HG03439 (cell line): ENCODE measurements around the gene DIP2A.

ENCODE experiments used
- ATAC-seq: cut with Tn5 transposase; IDR thresholded peaks from one replicate; pipeline ENCODE4 v1.9.1; 2021; ENCODE audit warnings: mild to moderate bottlenecking, moderate library complexity; ENCODE audit not compliant: unreplicated experiment

The DIP2A gene

DNA sequence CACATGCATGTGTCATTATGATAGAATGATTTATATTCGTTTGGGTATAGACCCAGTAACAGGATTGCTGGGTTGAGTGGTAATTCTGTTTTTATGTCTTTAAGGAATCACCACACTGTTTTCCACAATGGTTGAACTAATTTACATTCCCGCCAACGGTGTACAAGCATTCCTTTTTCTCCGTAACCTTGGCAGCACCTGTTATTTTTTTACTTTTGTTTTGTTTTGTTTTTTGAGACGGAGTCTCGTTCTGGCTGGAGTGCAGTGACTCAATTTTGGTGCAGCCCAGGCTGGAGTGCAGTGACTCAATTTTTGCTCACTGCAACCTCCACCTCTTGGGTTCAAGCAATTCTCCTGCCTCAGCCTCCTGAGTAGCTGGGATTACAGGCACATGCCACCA, 154.7 kb downstream of the DIP2A start:
- no peak for ATAC-seq

DNA sequence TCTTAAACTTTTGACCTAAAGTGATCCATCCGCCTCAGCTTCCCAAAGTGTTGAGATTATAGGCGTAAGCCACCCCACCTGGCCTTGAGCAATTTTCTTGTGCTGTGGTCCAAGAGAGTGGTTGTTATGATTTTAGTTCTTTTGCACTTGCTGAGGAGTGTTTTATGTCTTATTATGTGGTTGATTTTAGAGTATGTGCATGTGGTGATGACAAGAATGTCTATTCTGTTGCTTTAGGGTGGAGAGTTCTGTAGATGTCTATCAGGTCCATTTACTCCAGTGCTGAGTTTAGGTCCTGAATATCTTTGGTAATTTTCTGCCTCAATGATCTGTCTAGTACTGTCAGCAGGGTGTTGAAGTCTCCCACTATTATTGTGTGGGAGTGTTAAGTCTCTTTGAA, 157.4 kb downstream of the DIP2A start:
- no peak for ATAC-seq

DNA sequence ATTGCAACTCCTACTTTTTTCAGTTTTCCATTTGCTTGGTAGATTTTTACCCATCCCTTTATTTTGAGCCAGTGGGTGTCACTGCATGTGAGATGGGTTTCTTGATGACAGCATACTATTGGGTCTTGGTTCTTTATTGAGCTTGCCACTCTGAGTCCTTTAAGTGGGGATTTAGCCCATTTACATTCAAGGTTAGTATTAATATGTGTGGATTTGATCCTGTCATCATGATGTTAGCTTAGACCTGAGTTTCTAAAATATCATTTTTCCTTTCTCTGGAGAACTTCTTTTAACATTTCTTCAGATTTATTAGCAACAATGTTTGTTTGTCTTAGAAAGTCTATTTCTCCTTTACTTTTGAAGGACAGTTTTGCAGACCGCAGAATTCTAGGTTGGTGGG, 158.0 kb downstream of the DIP2A start:
- no peak for ATAC-seq

DNA sequence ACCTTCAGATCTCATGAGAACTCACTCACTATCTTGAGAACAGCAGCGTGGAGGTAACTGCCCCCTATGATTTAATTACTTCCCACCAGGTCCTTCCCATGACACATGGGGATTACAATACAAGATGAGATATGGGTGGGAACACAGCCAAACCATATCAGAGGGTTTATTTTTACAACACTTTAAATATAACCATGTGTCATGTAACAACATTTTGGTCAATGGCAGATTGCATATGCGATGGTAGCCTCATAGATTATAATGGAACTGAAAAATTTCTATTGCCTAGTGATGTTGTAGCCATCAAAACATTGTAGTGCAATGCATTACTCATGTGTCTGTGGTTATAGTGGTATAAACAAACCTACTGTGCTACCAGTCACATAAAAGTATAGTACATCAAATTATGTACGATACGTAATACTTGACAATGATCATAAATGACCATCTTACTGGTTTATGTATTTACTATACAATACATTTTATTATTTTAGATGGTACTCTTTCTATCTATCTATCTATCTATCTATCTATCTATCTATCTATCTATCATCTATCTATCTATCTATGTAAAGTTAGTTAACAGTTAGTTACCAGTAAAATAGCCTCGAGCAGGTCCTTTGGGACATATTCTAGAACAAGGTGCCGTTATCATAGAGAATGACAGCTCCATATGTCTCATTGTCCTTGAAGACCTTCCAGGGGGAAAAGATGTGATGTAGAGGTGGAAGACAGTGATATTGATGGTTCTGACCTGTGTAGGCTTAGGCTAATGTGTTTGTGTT, 158.8 kb downstream of the DIP2A start:
- no peak for ATAC-seq

DNA sequence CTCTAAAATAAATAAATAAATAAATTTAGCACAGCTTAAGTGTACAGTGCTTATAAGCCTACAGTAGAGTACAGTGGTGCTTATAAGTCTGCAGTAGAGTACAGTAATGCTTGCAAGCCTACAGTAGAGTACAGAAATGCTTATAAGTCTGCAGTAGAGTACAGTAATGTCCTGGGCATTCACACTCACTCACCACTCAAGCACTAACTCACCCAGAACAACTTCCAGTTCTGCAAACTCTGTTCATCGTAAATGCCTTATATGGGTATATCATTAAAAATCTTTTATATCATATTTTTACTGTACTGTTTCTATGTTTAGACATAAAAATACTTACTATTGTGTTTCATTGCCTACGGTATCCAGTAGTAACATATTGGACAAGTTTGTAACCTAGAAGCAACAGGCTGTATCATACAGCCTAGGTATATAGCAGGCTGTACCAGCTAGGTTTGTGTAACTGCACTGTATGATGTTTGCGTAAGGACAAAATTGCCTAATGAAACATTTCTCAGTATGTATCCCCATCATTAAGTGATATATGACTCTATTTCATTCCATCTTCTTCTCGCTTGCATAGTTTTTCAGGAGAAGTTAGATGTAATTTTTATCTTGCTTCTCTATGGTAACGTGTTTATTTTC, 160.2 kb downstream of the DIP2A start:
- ATAC-seq = no peak
